HT-29 (cell line): Measurements from ENCODE around the gene AK5. TPM values are rescaled to one million over a fixed set of nuclear protein-coding genes. Genes with fewer than 3 reads are reported as not detected.

Experiments
- DNase-seq: peaks from one replicate; pipeline ENCODE4 v3.0.0-alpha.2; 2015; ENCODE audit warnings: low spot score
- small RNA-seq: library from RNA; depleted of rRNA; stranded (forward); fragments of <200 nt; gene quantifications from one replicate; pipeline ENCODE3, GENCODE V24; 2014
- total RNA-seq: library from RNA; depleted of rRNA; stranded (reverse); fragments of >200 nt; shearing (Covaris generic); gene quantifications from 2 replicates; pipeline ENCODE4 v1.2.3, GENCODE V29; 2014; rRNA removed

The AK5 gene
- total RNA-seq, 1 experiment from 2014 or later = not detected

DNA sequence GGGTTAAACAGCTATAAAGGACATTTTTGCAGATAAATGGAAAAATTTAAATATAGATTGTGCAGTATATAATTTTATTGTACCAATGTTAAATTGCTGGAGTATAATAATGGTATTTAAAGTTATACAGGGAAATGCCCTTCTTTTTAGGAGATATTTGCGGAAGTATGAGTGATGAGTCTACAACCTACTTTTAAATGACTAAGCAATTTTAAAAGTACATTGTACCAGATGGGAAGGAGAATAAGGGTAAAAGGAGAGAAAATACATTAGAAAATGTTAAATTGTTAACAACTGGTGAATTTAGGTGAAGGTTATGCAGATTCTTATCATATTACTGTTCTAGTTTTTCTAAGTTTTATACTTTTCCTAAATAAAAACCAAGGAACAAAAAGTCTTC, 308.8 kb downstream of the AK5 start:
- DNase-seq = no peak

GRCh38 chr1:77592906-77593305, 311.1 kb downstream of the AK5 start:
- DNase-seq = no peak

GRCh38 chr1:77594366-77595112, 312.7 kb downstream of the AK5 start:
- no peak for DNase-seq

GRCh38 chr1:77597310-77597709, 315.5 kb downstream of the AK5 start:
- DNase-seq = no peak

GRCh38 chr1:77605246-77606026, 323.6 kb downstream of the AK5 start:
- DNase-seq = peak; percentile 56

DNA sequence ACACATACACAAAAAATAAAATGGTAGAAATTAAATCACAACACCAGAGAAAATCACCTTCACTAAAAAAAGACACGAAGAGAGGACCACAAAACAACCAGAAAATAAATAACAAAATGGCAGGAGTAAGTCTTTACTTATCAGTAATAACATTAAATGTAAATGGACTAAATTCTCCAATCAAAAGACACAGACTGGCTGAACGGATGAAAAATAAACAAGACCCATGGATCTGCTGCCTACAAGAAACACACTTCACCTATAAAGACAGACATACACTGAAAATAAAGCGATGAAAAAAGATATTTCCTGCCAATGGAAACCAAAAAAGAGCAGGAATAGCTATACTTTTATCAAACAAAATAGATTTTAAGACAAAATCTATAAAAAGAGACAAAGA, 327.1 kb downstream of the AK5 start:
- no peak for DNase-seq

Small RNA genes within 50 kb of the gene (small RNA-seq; reads per million reads assigned to genes)
- gene RNU7-8P = not detected

Other genes with a start within 250 kb of the AK5 start
- 4.8 and 6.0 TPM in 2 replicates for gene PIGK, start 62.6 kb upstream of the AK5 start, total RNA-seq